HG03095 (cell line): ENCODE measurements around the gene AIFM3.

Experiments used
- ATAC-seq: cut with Tn5 transposase; IDR thresholded peaks from one replicate; pipeline ENCODE4 v1.9.1; 2021; ENCODE audit warnings: moderate library complexity; ENCODE audit not compliant: unreplicated experiment

AIFM3 gene

GRCh38 chr22:20989323-20990138 is 22.5 kb downstream of the AIFM3 start:
- no peak for ATAC-seq

GRCh38 chr22:20990184-20991180 is 23.4 kb downstream of the AIFM3 start:
- ATAC-seq, result no peak

DNA sequence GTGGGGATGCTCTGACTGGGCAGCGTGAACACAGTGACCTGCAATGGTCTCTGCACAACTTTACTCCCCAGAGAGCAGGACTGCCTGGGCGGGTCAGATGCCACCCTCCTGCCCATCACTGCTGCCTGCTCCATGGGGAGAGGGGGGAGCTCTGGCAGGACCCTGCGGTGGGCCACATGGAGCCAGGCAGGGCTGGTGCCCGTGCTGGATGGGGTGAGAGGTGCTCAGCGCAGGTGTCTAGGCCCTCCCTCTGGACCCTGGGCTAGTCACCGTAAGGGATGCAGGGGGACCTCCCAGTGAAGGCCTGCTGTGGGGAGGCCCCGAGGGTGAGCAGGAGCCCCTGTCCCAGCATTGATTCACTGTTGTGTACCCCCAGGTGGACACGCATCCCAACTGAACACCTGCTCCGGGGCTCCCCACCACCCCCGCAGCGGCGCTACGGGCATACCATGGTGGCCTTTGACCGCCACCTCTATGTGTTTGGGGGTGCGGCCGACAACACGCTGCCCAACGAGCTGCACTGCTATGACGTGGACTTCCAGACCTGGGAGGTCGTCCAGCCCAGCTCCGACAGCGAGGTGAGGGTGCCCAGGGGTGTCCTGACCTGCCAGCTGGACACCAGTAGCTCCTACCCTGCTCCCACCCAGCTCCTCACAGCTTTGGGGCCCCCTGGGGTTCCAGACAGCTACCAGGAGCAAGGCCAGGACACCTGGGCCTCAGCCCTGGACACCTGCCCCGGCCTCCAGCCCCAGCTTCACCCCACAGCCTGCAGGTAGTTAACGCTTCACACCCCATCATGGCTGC is 24.4 kb downstream of the AIFM3 start:
- no peak for ATAC-seq

DNA sequence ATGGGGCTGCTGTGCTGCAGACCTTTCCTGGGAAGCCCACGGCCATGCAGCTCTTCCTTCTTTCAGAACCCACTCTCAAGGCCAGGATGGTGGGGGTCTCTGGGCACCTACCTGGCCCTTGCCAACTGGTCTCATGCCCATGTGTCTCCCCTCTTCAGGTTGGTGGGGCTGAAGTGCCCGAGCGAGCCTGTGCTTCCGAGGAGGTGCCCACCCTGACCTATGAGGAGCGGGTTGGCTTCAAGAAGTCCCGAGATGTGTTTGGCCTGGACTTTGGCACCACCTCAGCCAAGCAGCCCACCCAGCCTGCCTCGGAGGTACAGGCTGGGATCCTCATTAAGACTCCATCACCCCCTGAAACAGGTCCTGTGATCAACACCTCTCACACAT is 25.0 kb downstream of the AIFM3 start:
- no peak for ATAC-seq

GRCh38 chr22:20992456-20993303 is 25.6 kb downstream of the AIFM3 start:
- no peak for ATAC-seq

- no peak for ATAC-seq
Measured at GRCh38 chr22:20993304-20994127, 26.5 kb downstream of the AIFM3 start.

- ATAC-seq, result no peak
Measured at GRCh38 chr22:20994128-20994901, 27.3 kb downstream of the AIFM3 start.

DNA sequence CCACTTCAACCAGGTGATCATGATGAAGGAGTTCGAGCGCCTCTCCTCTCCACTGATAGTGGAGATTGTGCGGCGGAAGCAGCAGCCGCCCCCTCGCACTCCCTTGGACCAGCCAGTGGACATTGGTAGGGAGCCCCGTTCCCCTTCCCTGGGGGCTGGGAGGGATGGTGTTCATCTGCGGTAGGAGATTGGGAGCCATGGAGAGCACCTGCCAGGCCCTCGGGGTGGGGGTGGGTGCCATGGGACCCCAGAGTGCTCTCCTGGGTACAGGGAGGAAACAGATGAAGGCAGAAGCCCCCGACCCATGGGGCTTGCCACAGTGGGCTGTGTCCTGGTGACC is 27.8 kb downstream of the AIFM3 start:
- ATAC-seq, result no peak

- ATAC-seq, result no peak
Measured at GRCh38 chr22:20995329-20996030, 28.4 kb downstream of the AIFM3 start.

DNA sequence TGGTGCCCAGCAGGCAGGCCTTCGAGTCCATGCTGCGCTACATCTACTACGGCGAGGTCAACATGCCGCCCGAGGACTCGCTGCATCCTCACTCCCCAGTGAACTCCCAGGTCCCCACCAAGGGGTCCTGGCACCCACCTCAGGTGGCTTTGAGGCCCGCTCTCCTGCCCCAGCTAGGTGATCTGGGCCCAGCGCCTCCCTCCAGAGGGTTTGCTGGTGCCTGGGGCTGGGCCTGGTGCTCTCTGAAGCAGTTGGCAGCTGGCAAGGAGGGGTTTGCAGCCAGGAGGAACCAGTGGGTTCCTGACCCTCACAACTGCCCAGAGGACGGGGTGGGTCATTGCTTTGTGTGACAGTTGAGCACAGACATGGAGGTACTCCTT is 29.0 kb downstream of the AIFM3 start:
- ATAC-seq, result no peak

DNA sequence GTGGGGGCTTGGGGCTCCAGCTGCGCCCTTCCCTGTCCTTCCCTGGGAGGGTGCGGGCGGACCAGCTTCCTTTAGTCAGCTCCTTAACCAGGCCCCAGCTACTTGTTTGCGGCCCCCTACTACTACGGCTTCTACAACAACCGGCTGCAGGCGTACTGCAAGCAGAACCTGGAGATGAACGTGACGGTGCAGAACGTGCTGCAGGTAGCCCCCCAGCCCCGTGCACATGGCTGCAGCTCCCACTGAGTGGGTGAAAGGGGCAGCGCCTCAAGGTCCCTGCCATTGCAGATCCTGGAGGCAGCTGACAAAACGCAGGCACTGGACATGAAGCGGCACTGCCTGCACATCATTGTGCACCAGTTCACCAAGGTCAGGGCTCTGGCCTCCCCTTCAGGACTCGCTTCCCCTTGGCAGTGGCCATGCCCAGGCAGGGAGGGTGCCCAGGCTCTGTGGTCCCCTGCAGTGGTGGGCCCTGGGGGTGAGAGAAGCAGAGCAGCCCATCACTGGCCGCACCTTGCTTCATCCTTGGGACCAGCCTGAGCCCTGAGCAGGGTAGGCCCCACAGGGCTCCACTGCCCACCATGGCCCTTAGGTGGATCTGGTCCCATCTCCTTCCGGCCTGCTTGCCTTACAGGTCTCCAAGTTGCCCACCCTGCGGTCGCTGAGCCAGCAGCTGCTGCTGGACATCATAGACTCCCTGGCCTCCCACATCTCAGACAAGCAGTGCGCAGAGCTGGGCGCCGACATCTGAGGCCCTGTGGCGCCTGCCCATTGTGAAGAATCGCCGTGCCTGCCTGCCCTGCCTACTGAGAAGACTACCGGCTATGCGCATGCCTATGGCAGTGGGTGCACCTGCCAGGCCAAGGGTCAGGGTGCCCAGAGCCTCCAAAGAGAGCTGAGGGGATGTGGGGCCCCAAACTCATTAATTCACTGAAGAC is 29.8 kb downstream of the AIFM3 start:
- ATAC-seq, result no peak

- ATAC-seq, result no peak
Measured at GRCh38 chr22:20997536-20998257, 30.6 kb downstream of the AIFM3 start.

DNA sequence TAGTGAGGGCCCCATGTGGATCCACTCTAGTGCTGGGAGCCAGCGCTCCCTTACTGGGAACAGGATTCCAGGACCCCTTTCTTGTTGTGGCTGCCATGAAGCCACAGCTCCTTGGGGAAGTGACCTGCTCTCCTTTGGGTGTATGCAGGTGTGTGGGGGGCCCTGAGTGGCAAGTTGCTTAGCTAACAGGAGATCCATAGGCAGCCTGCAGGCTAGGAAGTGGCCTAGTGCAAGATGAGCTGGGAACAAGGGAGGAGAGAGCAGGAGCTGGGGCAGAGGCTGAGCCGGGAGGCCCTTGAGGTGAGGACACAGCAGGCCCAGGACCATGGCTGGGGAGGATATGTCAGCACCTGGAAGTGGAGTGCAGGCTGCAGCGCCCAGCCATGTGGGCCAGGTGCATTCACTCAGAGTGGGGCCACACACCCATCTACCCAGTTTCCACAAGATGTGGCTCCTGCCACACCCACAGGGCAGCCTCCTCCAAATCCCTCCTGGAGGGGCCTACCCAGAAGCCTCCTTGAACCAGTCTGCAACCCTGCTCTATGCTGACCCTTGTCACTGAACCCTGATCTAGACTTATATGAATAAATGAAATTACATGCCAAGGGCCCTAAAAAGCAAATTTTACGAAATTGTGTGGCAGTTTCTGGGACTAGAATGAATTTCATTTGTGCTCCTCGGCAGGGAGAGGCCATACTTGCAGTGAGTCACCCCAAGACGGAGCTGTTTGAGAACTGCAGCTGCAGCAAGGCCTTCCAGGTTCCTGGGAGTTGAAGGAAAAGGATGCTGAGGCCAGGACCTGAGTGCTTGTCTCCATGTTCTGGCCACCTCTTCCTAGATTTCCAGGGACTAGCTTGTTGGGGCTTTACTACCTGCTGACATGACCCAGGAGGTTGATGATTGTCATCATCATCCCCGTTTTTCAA is 31.6 kb downstream of the AIFM3 start:
- no peak for ATAC-seq

- ATAC-seq, result no peak
Measured at GRCh38 chr22:20999350-21000206, 32.5 kb downstream of the AIFM3 start.
